Measurements from ENCODE around the gene FBXL14. TPM values are rescaled to one million over a fixed set of nuclear protein-coding genes. Genes with fewer than 3 reads are reported as not detected.
A peak's percentile ranks its signal among the peaks of the same experiment; 100 is the strongest.

Gene FBXL14
- total and polyA plus RNA-seq, 9 of the 15 experiments (the other 6 are each of a cell fraction or from before 2014, with no cell fraction given): 0.13 to 9.8 (median 3.3) TPM

DNA sequence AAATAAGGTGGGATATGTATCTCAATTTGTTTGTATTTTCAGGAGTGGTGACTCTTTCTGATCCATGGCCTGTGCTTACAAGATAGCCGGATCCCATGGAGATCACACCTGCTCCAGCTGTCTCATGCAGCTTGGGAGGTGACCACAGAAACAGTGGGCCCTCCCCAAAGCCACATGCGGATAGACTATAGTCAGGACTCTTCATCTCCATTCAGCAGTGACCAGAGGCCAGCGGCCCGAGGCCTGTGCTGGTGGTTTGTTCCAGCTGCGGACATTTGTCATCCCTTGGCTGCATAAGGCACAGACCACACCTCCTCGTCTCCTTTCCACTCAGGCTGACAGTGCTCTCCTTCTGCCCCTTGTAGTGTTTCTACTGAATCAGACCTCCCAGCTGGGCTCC, 20.0 kb upstream of the FBXL14 start (continued):
- TF ChIP-seq ZNF592 (IDR thresholded peaks at IDR 0.05) (0 out of 2 replicates have a peak, but pooled peaks have one; percentile 8), SMAD3 (CRISPR knock-in tag; conservative IDR thresholded peaks at IDR 0.05) (no peak), KDM4B (IDR thresholded peaks at IDR 0.05; ENCODE audit: borderline replicate concordance in 2 of 2, low read depth in 1 of 2) (no peak), ZBTB9 (CRISPR knock-in tag; IDR thresholded peaks at IDR 0.05) (no peak), NCOR1 (IDR thresholded peaks at IDR 0.05) (0 out of 2 replicates have a peak, but pooled peaks have one; percentile 5), PHTF2 (CRISPR knock-in tag; IDR thresholded peaks at IDR 0.05) (no peak), POLR2AphosphoS5 (IDR thresholded peaks at IDR 0.05; ENCODE audit: control insufficient read depth, insufficient read depth, low read depth, low read length) (0 out of 2 replicates have a peak, but pooled peaks have one; percentile 17), MYNN (IDR thresholded peaks at IDR 0.05) (no peak), MYNN (CRISPR knock-in tag; IDR thresholded peaks at IDR 0.05) (no peak), ELF2 (CRISPR knock-in tag; IDR thresholded peaks at IDR 0.05) (no peak), MED1 (CRISPR knock-in tag; IDR thresholded peaks at IDR 0.05; ENCODE audit: borderline replicate concordance) (no peak), ZNF696 (CRISPR knock-in tag; conservative IDR thresholded peaks at IDR 0.05) (no peak), ZC3H11A (IDR thresholded peaks at IDR 0.05; ENCODE audit: low read depth, low read length) (no peak), CBFA2T3 (IDR thresholded peaks at IDR 0.05) (peak; percentile 71), OTX1 (CRISPR knock-in tag; IDR thresholded peaks at IDR 0.05) (no peak), NFE2L1 (tag; IDR thresholded peaks at IDR 0.05; ENCODE audit: borderline replicate concordance, low read depth) (no peak), ZNF830 (CRISPR knock-in tag; IDR thresholded peaks at IDR 0.05) (no peak)
- TF ChIP-seq, protein P1, sequence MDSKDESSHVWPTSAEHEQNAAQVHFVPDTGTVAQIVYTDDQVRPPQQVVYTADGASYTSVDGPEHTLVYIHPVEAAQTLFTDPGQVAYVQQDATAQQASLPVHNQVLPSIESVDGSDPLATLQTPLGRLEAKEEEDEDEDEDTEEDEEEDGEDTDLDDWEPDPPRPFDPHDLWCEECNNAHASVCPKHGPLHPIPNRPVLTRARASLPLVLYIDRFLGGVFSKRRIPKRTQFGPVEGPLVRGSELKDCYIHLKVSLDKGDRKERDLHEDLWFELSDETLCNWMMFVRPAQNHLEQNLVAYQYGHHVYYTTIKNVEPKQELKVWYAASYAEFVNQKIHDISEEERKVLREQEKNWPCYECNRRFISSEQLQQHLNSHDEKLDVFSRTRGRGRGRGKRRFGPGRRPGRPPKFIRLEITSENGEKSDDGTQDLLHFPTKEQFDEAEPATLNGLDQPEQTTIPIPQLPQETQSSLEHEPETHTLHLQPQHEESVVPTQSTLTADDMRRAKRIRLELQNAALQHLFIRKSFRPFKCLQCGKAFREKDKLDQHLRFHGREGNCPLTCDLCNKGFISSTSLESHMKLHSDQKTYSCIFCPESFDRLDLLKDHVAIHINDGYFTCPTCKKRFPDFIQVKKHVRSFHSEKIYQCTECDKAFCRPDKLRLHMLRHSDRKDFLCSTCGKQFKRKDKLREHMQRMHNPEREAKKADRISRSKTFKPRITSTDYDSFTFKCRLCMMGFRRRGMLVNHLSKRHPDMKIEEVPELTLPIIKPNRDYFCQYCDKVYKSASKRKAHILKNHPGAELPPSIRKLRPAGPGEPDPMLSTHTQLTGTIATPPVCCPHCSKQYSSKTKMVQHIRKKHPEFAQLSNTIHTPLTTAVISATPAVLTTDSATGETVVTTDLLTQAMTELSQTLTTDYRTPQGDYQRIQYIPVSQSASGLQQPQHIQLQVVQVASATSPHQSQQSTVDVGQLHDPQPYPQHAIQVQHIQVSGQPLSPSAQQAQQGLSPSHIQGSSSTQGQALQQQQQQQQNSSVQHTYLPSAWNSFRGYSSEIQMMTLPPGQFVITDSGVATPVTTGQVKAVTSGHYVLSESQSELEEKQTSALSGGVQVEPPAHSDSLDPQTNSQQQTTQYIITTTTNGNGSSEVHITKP (IDR thresholded peaks at IDR 0.05; ENCODE audit: partially characterized antibody): peak; percentile 80
- TF ChIP-seq, protein P2, sequence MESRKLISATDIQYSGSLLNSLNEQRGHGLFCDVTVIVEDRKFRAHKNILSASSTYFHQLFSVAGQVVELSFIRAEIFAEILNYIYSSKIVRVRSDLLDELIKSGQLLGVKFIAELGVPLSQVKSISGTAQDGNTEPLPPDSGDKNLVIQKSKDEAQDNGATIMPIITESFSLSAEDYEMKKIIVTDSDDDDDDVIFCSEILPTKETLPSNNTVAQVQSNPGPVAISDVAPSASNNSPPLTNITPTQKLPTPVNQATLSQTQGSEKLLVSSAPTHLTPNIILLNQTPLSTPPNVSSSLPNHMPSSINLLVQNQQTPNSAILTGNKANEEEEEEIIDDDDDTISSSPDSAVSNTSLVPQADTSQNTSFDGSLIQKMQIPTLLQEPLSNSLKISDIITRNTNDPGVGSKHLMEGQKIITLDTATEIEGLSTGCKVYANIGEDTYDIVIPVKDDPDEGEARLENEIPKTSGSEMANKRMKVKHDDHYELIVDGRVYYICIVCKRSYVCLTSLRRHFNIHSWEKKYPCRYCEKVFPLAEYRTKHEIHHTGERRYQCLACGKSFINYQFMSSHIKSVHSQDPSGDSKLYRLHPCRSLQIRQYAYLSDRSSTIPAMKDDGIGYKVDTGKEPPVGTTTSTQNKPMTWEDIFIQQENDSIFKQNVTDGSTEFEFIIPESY (CRISPR knock-in tag; IDR thresholded peaks at IDR 0.05): no peak
